Tibial artery (tissue), 4 donors: ENCODE measurements around the gene SLC25A33.

Experiments
- DNase-seq, 2 donors: peaks; one replicate each; pipeline ENCODE4 v3.0.0-alpha.2; 2019
- H3K27ac ChIP-seq, 2 donors: fragments of 200-600 bp; sonication (generic) in 1 of 2; 1 replicate in 1 of 2; 2 replicates in 1 of 2; pipeline ENCODE4 v1.5.1; 2018 to 2019; ENCODE audit warnings: mild to moderate bottlenecking in 1 of 2
- H3K27me3 ChIP-seq, 2 donors: fragments of 200-600 bp; sonication (generic) in 1 of 2; one replicate each; pipeline versions ENCODE4 v1.5.1 to v1.6.0; 2016 to 2019
- H3K36me3 ChIP-seq, 3 donors: fragments of 200-600 bp; sonication (generic) in 2 of 3; one replicate each; pipeline ENCODE4 v1.5.1; 2016 to 2019; ENCODE audit warnings: mild to moderate bottlenecking in 2 of 3
- H3K4me1 ChIP-seq, 4 donors: fragments of 200-600 bp; sonication (generic) in 2 of 4; 1 replicate in 3 of 4; 2 replicates in 1 of 4; pipeline ENCODE4 v1.5.1; 2016 to 2019
- H3K4me3 ChIP-seq, 2 donors: fragments of 200-600 bp; sonication (generic) in 1 of 2; 1 replicate in 1 of 2; 2 replicates in 1 of 2; pipeline ENCODE4 v1.5.1; 2018 to 2019; ENCODE audit warnings: mild to moderate bottlenecking in 2 of 2
- H3K9me3 ChIP-seq, 3 donors: fragments of 200-600 bp; sonication (generic) in 1 of 3; one replicate each; pipeline ENCODE4 v1.5.1; 2016 to 2019
- intact Hi-C: fragments of 100-400 bp; cut with DNase I; formaldehyde crosslinking; loops from one replicate; pipeline ENCODE4 v1.15.0; 2023; ENCODE audit warnings: low total_unique reads
- TF ChIP-seq, protein P1 (sequence below), 2 experiments: fragments of 200-600 bp in 1 of 2; fragments of 450-650 bp in 1 of 2; IDR thresholded peaks; one replicate each; pipeline ENCODE4 v1.5.1; 2017 to 2019; ENCODE audit warnings: antibody characterized with exemption in 2 of 2, mild to moderate bottlenecking in 1 of 2, moderate library complexity in 1 of 2

Gene SLC25A33

DNA sequence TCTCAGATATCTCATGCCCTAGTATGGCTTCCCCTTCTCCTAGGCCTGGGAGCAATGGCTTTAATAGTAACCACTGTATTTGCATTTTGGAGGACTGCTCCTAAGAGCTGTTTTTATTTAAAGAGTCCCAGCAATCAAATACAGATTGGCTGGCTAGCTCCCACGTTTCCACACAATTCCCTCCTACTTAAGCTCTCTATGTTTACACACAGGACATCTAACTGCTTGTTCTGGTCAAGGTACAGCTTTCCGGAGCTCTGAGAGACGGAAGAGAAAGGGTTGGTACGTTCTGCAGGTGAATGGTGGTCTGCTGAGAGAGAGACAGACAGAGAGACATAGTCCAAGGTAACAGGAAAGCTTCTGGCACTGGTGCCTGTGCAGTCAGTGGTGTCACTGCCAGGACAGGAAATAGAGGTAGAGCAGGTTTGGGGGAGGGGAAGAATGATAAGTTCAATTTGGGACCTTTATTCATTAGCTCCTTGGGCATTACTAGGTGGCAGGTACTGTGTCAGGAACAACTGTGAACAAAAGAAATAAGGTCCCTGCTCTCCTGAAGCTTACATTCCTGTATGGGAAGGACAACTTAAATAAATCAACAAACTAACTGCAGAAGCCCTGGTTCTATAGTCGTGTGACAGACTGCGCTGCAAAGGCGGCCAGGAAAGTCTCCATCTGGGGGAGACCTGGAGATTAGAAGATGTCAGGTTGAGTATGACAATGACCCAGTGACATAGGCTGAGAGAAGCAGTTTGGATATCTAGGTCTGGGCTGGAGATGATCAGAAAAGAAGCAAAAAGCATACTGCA is 1.2 kb upstream of the SLC25A33 start:
- peaks cover 0 to 13% (median 7%) of the 10 kb centered on the region in 4 donors for H3K4me1 ChIP-seq
- TF ChIP-seq, protein P1, sequence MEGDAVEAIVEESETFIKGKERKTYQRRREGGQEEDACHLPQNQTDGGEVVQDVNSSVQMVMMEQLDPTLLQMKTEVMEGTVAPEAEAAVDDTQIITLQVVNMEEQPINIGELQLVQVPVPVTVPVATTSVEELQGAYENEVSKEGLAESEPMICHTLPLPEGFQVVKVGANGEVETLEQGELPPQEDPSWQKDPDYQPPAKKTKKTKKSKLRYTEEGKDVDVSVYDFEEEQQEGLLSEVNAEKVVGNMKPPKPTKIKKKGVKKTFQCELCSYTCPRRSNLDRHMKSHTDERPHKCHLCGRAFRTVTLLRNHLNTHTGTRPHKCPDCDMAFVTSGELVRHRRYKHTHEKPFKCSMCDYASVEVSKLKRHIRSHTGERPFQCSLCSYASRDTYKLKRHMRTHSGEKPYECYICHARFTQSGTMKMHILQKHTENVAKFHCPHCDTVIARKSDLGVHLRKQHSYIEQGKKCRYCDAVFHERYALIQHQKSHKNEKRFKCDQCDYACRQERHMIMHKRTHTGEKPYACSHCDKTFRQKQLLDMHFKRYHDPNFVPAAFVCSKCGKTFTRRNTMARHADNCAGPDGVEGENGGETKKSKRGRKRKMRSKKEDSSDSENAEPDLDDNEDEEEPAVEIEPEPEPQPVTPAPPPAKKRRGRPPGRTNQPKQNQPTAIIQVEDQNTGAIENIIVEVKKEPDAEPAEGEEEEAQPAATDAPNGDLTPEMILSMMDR (IDR thresholded peaks at IDR 0.05), result no peak
- H3K27me3 ChIP-seq, result no peaks in the 10 kb centered on the region
- DNase-seq, result no peak
- intact Hi-C loops, result no loop called here
- no peaks in the 10 kb centered on the region for H3K36me3 ChIP-seq
- H3K4me3 ChIP-seq, result no peak overlapping the region
- no peak overlapping the region for H3K27ac ChIP-seq
- no peaks in the 10 kb centered on the region for H3K9me3 ChIP-seq

DNA sequence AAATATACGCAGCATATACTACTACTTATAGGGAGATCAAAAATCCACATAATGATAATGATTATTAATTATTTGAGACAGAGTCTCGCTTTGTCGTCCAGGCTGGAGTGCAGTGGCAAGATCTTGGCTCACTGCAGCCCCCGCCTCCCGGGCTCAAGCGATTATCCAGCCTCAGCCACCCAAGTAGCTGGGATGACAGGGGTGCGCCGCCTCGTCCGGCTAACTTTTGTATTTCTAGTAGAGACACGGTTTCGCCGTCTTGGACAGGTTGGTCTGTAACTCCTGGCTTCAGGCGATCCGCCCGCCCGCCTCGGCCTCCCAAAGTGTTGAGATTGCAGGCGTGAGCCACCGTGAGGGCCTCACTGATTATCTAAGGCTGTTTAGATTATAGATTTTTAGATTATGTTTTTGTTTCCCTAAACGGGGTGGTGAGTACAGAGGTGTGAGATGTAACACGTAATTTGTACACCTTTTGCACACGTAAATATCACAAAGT is 548 bp upstream of the SLC25A33 start:
- DNase-seq, result no peak
- Histone ChIP-seq H3K36me3 (no peaks in the 10 kb centered on the region), H3K27me3 (no peaks in the 10 kb centered on the region), H3K9me3 (no peaks in the 10 kb centered on the region), H3K27ac (peak overlapping the region; percentile 56 to 71), H3K4me3 (peak overlapping the region; percentile 60 to 82), H3K4me1 (peaks cover 0 to 13% (median 7%) of the 10 kb centered on the region in 4 donors)
- intact Hi-C loops, result no loop called here
- TF ChIP-seq, protein P1 (IDR thresholded peaks at IDR 0.05), result no peak

DNA sequence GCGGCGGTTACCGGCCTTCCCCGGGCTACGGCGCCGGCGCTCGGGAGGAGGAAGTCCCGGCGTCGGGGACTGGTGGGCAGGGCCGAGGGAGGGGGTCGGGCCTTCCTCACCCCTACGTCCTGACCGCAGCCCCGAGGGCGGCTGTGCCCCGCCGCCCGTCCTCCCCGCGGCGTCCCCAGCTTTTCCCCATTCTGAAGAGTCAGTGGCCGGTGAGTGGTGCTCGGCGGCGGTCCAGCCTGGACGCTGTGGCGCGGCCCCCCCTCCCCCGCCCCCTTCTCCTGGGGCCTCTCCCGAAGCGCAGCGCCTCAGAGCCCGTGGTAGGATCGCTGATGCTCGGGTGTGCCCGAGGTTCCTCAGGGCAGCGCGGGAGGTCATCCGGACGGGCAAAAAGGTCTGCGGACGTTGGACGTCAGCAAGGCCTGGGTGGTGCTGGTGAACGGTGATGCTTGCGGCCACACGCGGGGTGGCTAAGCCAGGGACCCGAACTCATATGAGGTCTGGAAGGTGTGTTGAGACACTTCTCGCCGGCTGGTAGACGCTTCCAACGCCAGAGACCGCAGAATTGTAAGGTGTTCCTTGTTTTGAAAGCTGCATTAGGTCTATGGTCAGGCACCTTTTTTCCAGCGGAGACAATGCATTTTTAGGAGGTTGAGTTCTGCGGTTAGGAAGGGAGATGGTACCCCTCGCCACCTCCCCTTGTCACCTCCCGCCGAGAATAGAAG is 725 bp downstream of the SLC25A33 start:
- peak; percentile 32 to 73 for DNase-seq
- H3K4me3 ChIP-seq, result peak overlapping the region; percentile 60 to 82
- H3K4me1 ChIP-seq, result peaks cover 0 to 13% (median 7%) of the 10 kb centered on the region in 4 donors
- no peaks in the 10 kb centered on the region for H3K9me3 ChIP-seq
- TF ChIP-seq, protein P1 (IDR thresholded peaks at IDR 0.05), result no peak
- no peaks in the 10 kb centered on the region for H3K36me3 ChIP-seq
- peak overlapping the region; percentile 73 to 79 for H3K27ac ChIP-seq
- no peaks in the 10 kb centered on the region for H3K27me3 ChIP-seq
- intact Hi-C loops, result no loop called here

DNA sequence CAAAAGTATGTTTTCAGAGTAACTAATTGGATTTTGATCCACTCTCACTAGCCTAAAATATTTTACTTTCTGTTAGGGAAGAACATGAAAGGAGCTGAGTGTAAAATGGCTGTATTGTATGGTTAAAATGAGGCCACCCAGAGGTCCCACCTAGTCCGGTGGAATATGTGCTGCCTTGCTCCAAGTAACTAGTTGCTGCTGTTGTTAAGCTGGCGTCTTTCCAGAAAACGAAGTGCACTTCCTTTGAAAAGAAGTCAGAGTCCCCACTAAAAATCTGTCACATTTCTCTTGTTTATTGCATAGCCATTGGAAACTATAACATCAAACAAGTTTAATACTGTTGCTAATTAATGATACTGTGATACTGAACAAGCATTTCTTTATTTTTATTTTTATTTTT is 3.2 kb downstream of the SLC25A33 start:
- DNase-seq, result no peak
- Histone ChIP-seq H3K27me3 (no peaks in the 10 kb centered on the region), H3K27ac (no peak overlapping the region), H3K36me3 (no peaks in the 10 kb centered on the region), H3K4me3 (no peak overlapping the region), H3K4me1 (peaks cover 0 to 13% (median 7%) of the 10 kb centered on the region in 4 donors), H3K9me3 (no peaks in the 10 kb centered on the region)
- TF ChIP-seq, protein P1 (IDR thresholded peaks at IDR 0.05), result no peak
- intact Hi-C loops, result no loop called here

DNA sequence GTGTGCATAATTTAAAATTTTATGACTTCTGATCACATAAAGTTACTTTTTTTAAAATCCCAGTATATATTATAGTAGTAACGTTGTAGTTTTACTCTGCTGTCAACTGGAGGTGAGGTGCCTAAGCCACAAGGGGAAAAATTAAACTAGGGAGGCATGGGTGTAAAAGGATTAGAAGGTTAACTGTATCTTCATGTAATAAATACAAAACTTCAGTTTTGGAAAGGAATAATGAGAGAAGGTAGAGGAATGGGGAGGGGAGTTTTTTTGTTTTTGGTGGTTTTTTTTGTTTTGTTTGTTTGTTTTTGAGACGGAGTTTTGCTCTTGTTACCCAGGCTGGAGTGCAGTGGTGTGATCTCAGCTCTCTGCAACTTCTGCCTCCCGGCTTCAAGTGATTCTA is 5.7 kb downstream of the SLC25A33 start:
- no peak overlapping the region for H3K4me3 ChIP-seq
- H3K9me3 ChIP-seq, result no peaks in the 10 kb centered on the region
- no peak overlapping the region for H3K27ac ChIP-seq
- intact Hi-C loops, result no loop called here
- TF ChIP-seq, protein P1 (IDR thresholded peaks at IDR 0.05), result no peak
- H3K4me1 ChIP-seq, result peaks cover 0 to 7% (median 5%) of the 10 kb centered on the region in 4 donors
- H3K36me3 ChIP-seq, result no peaks in the 10 kb centered on the region
- DNase-seq, result no peak
- no peaks in the 10 kb centered on the region for H3K27me3 ChIP-seq
